Transverse colon (tissue), 4 donors: ENCODE data around the gene MUC4. TPM values are rescaled to one million over a fixed set of nuclear protein-coding genes. Genes with fewer than 3 reads are reported as not detected.

ENCODE experiments used
- DNase-seq: peaks from one replicate; pipeline ENCODE4 v3.0.0-alpha.2; 2019
- H3K27ac ChIP-seq, 4 donors: fragments of 200-600 bp; sonication (generic); 2 replicates each; pipeline ENCODE4 v1.5.1; 2016 to 2018; ENCODE audit warnings: inconsistent platforms in 4 of 4
- H3K27me3 ChIP-seq: fragments of 200-600 bp; sonication (generic); 2 replicates; pipeline ENCODE4 v1.5.1; 2017; ENCODE audit warnings: inconsistent platforms
- H3K36me3 ChIP-seq, 4 donors: fragments of 200-600 bp; sonication (generic); 2 replicates each; pipeline ENCODE4 v1.5.1; 2017 to 2019; ENCODE audit warnings: inconsistent platforms in 4 of 4
- H3K4me1 ChIP-seq, 4 donors: fragments of 200-600 bp; sonication (generic); 2 replicates each; pipeline ENCODE4 v1.5.1; 2017 to 2020; ENCODE audit warnings: inconsistent platforms in 4 of 4
- H3K4me3 ChIP-seq, 4 donors: fragments of 200-600 bp; sonication (generic); 1 replicate in 1 of 4; 2 replicates in 3 of 4; pipeline versions ENCODE4 v1.5.1 to v1.6.1; 2017 to 2019; ENCODE audit warnings: inconsistent platforms in 4 of 4
- H3K9me3 ChIP-seq, 2 donors: fragments of 200-600 bp; sonication (generic); 2 replicates each; pipeline ENCODE4 v1.5.1; 2017 to 2019; ENCODE audit warnings: inconsistent platforms in 2 of 2
- CTCF ChIP-seq, 5 experiments: fragments of 200-600 bp in 3 of 5; fragments of 450-650 bp in 2 of 5; sonication (generic) in 3 of 5; IDR thresholded peaks; 1 replicate in 2 of 5; 2 replicates in 3 of 5; pipeline ENCODE4 v1.5.1; 2016 to 2017; ENCODE audit warnings: antibody characterized with exemption in 5 of 5, inconsistent platforms in 3 of 5, mild to moderate bottlenecking in 2 of 5, moderate library complexity in 1 of 5
- EP300 ChIP-seq: sonication (generic); formaldehyde crosslinking; IDR thresholded peaks from one replicate; pipeline ENCODE4 v1.6.1; 2017; ENCODE audit warnings: antibody characterized with exemption, low read depth
- POLR2A ChIP-seq: fragments of 450-650 bp; IDR thresholded peaks from one replicate; pipeline ENCODE4 v1.6.1; 2016; ENCODE audit warnings: antibody characterized with exemption, mild to moderate bottlenecking, moderate library complexity
- POLR2AphosphoS5 ChIP-seq, 3 donors: sonication (generic); formaldehyde crosslinking; IDR thresholded peaks; one replicate each; pipeline ENCODE4 v1.6.1; 2016; ENCODE audit warnings: antibody characterized with exemption in 3 of 3
- WGBS, 2 donors: methylation state at CpG; one replicate each; pipeline ENCODE4 v1.1.5; 2018; ENCODE audit warnings: low coverage in 1 of 2; 5-methylcytosine and 5-hydroxymethylcytosine counted together
- in situ Hi-C, 4 donors: fragments of 200-750 bp; cut with MboI; loops; one replicate each; pipeline versions ENCODE4 v1.15.0 to v1.15.1; 2017; ENCODE audit warnings: low sequenced_read_pairs in 3 of 4, low pct_ligation_motif_present in 1 of 4, low pct_unique_long_range_greater_than_20kb in 1 of 4
- intact Hi-C: fragments of 100-400 bp; cut with DNase I; formaldehyde crosslinking; loops from one replicate; pipeline ENCODE4 v1.15.1; 2023; ENCODE audit warnings: low total_unique reads
- total RNA-seq, 4 donors: library from RNA; depleted of rRNA; stranded (reverse); fragments of >200 nt; gene quantifications; one replicate each; pipeline ENCODE4 v1.1.0, GENCODE V29; 2016

The MUC4 gene
- total RNA-seq, 4 donors from 2014 or later = 111 to 354 (median 170) TPM

DNA sequence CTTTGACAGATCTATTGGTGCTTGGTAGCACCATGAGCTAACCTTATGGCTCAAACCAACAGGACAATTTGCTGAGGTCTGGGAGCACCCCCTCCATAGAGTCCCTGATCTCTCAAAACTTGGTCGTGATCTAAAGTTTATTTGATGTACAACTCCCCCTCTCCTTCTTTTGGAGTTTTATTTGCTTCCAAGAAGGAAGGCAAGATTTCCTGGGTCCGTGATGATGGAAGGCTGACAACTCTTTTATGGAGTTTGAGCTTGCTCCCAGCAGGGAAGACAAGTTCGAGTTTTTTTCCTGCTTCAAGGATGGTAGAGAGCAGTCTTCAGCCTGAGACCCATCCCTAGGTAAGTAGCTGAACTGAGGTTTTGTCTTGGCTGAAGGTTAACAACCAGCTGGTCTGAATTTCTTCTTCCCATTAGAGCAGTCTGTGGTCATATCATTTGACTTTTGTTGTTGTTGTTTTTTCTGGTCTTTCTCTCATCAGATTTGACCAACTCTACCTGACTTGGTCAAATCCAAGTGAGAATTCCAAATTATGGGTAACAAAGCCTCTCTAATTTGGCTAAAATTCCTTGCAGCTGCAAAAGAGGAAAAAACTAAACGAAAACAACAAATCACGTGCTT, 93.8 kb downstream of the MUC4 start:
- TF ChIP-seq POLR2AphosphoS5 (IDR thresholded peaks at IDR 0.05) (no peak), EP300 (no peak), CTCF (IDR thresholded peaks at IDR 0.05) (no peak), POLR2A (no peak)
- in situ Hi-C loops = no loop called here
- Histone ChIP-seq H3K27me3 (no peaks in the 10 kb centered on the region), H3K9me3 (no peaks in the 10 kb centered on the region), H3K4me1 (peaks cover 0 to 24% (median 5%) of the 10 kb centered on the region in 4 donors), H3K27ac (no peak overlapping the region), H3K36me3 (peaks cover 0 to 12% (median 0%) of the 10 kb centered on the region in 4 donors), H3K4me3 (no peak overlapping the region)
- intact Hi-C loops = no loop called here
- no peak for DNase-seq
- 51 to 80% methylated on average over 5 of the region's 5 CpGs for WGBS, 2 donors

DNA sequence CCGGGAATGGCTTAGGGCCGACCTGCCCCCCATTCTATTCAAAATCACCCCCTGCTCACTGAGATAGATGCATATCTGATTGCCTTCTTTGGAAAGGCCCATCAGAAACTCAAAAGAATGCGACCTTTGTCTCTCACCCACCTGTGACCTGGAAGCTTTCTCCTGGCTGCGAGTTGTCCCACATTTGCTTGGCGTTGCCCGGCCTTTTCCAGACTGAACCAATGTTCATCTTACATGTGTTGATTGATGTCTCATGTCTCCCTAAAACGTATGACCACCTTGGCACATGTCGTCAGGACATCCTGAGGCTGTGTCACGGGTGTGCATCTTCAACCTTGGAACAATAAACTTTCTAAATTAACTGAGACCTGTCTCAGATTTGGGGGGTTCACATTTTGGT, 94.3 kb downstream of the MUC4 start:
- TF ChIP-seq POLR2A = no peak
- TF ChIP-seq POLR2AphosphoS5 (IDR thresholded peaks at IDR 0.05) = no peak
- TF ChIP-seq EP300 = no peak
- no peak for TF ChIP-seq CTCF (IDR thresholded peaks at IDR 0.05)
- peaks cover 0 to 24% (median 5%) of the 10 kb centered on the region in 4 donors for H3K4me1 ChIP-seq
- H3K27ac ChIP-seq = no peak overlapping the region
- H3K27me3 ChIP-seq = no peaks in the 10 kb centered on the region
- DNase-seq = no peak
- 55 to 83% methylated on average over 5 to 9 of the region's 9 CpGs for WGBS, 2 donors
- no peak overlapping the region for H3K4me3 ChIP-seq
- intact Hi-C loops (no loop called here), in situ Hi-C loops (no loop called here)
- H3K36me3 ChIP-seq = peaks cover 0 to 12% (median 0%) of the 10 kb centered on the region in 4 donors
- H3K9me3 ChIP-seq = no peaks in the 10 kb centered on the region

- in situ Hi-C loops = no loop called here
- Histone ChIP-seq H3K9me3 (no peaks in the 10 kb centered on the region), H3K4me1 (peaks cover 0 to 15% (median 3%) of the 10 kb centered on the region in 4 donors), H3K27me3 (no peaks in the 10 kb centered on the region), H3K36me3 (peaks cover 0 to 22% (median 0%) of the 10 kb centered on the region in 4 donors), H3K4me3 (no peak overlapping the region), H3K27ac (no peak overlapping the region)
- intact Hi-C loops = no loop called here
- WGBS, 2 donors = 83 to 88% methylated on average over 11 to 14 of the region's 14 CpGs
- peak in 2 of 3 donors; percentile 22 to 80 for TF ChIP-seq POLR2AphosphoS5 (IDR thresholded peaks at IDR 0.05)
- TF ChIP-seq POLR2A = no peak
- TF ChIP-seq EP300 = no peak
- TF ChIP-seq CTCF (IDR thresholded peaks at IDR 0.05) = no peak
- DNase-seq = peak; percentile 37
Observed at GRCh38 chr3:195715583-195716266, 96.0 kb downstream of the MUC4 start.

DNA sequence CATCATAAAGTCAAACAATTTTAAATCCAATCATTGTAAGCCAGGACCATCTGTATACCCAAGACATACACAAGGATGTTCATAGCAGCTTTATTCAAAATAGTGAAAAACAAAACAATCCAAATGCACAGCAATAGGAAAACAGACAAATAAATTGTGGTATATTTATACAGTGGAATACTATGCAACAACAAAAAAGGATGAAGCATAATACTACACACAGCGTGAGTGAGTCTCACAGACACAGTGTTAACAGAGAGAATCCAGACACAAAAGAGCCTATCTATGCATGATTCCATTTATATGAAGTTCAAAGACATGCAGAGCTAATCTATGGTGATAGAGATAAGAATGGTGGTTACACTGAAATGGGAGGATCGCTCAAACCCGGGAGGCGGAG, 96.6 kb downstream of the MUC4 start:
- intact Hi-C loops (no loop called here), in situ Hi-C loops (no loop called here)
- H3K9me3 ChIP-seq = no peaks in the 10 kb centered on the region
- H3K27me3 ChIP-seq = no peaks in the 10 kb centered on the region
- H3K4me1 ChIP-seq = peaks cover 0 to 9% (median under 1%) of the 10 kb centered on the region in 4 donors
- TF ChIP-seq POLR2A (no peak), CTCF (IDR thresholded peaks at IDR 0.05) (no peak), EP300 (no peak), POLR2AphosphoS5 (IDR thresholded peaks at IDR 0.05) (no peak)
- peaks cover 0 to 22% (median 0%) of the 10 kb centered on the region in 4 donors for H3K36me3 ChIP-seq
- WGBS, 2 donors = 57 to 91% methylated on average over 3 to 4 of the region's 4 CpGs
- H3K27ac ChIP-seq = no peak overlapping the region
- DNase-seq = no peak
- no peak overlapping the region for H3K4me3 ChIP-seq
